ENCODE data around the gene MPZL3. TPM values are rescaled to one million over a fixed set of nuclear protein-coding genes. Genes with fewer than 3 reads are reported as not detected.
A peak's percentile ranks its signal among the peaks of the same experiment; 100 is the strongest.

MPZL3 gene, protein sequence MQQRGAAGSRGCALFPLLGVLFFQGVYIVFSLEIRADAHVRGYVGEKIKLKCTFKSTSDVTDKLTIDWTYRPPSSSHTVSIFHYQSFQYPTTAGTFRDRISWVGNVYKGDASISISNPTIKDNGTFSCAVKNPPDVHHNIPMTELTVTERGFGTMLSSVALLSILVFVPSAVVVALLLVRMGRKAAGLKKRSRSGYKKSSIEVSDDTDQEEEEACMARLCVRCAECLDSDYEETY
- 10 to 100 TPM; 20.4 to 28.4 TPM for total RNA-seq

DNA sequence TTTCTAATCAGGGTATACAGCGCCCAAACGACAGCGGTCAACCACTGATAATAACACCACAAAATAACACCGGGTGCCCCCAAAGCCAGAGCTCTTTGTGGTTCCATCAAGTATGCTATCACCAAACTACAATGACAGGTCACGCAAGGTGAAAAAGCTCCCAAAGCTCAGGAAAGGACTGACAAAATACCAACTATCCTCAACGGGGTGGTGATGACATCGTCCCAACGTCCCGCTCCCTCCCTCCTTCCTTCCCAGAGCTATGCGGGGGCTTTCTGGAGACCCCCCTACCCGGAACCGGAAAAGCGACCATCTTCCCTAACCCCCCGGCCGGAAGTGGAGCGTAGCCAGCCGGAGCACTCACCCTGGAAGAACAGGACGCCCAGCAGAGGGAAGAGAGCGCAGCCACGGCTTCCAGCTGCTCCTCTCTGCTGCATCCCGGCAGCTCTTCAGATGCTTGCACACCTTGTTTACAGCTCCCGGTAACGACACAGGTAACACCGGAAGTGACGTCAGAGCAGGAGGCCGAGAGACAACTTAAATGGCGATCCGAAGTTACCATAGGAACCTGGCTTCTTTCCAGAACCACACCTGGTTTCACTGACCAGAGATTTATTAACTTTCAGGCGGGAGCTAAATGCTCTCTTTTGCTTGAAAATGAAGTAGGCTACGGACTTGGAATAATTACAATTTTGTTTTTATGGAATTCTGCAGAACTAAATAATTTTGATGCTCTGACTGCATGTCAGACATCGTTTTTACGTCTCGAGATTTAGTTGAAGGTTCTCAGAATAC is at the start of gene MPZL3:
TSS of gene MPZL3 (minus strand) at position 508 of the 795 bp plus-strand sequence. CDS start at position 437, 71 bp downstream.
- DNase-seq (peak; percentile 90), ATAC-seq (peak; percentile 65)
- H3K4me1 Mint-ChIP-seq: peaks cover 41% of the 10 kb centered on the region
- peak within 1 kb of the TSS; percentile 99 for H3K27ac Mint-ChIP-seq
- CTCF ChIA-PET: interaction anchor here (0.7 to 2.6 kb wide), 17 partner anchors 9 to 93 kb away, joined by 3 to 25 read pairs (median 4); partner anchors contain the start of genes CD3G and JAML
- H3K36me3 Mint-ChIP-seq: peaks cover 11% of the 10 kb centered on the region
- peak within 1 kb of the TSS; percentile 90 for H3K4me3 Mint-ChIP-seq
- H3K27me3 Mint-ChIP-seq: no peaks in the 10 kb centered on the region
- no peaks in the 10 kb centered on the region for H3K9me3 Mint-ChIP-seq (ENCODE audit: low read depth)

DNA sequence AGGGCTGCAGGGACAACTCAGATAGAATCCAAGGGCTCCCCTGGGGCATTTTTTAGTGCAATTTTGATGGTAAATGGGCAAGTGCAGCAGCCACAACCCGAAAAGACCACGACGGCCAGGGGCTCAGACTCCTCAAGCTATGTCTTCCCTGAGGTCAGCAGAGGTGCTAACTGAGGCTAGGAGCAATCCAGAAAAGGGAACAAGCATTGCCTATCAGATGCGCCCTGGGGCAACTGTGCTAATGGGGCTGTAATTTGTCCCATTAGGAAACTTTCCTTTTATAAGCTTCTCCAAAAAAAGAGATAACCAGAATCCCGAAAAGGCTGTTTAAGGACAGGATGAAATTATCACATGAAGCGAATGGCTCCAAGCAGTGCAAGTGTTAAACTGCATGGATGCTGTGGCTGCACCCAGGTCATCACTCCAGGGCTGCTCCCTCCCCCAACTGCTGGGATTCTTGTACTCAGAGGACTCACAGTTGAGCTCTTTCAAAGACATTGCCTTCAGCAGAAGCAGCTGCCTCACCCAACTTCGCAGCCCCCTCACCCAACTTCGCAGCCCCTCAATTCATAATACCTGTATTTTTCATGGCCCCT is 49.5 kb upstream of the MPZL3 start:
- Mint-ChIP-seq H3K9me3 (ENCODE audit: low read depth) (no peaks in the 10 kb centered on the region), H3K27ac (no peak overlapping the region), H3K4me1 (peaks cover 23% of the 10 kb centered on the region), H3K27me3 (no peaks in the 10 kb centered on the region), H3K36me3 (peaks cover 14% of the 10 kb centered on the region), H3K4me3 (no peak overlapping the region)
- no peak for DNase-seq
- ATAC-seq: no peak
- CTCF ChIA-PET: interaction anchor here (0.5 to 1.6 kb wide), 7 partner anchors 9 to 104 kb away, joined by 3 to 8 read pairs (median 3); partner anchors contain the start of gene UBE4A

- no peaks in the 10 kb centered on the region for H3K27me3 Mint-ChIP-seq
- CTCF ChIA-PET: interaction anchor here (0.6 to 3.2 kb wide), 48 partner anchors 9 to 349 kb away, joined by 3 to 36 read pairs (median 4); partner anchors contain the start of genes ATP5MG, CD3E, JAML and MPZL2
- no peak overlapping the region for H3K4me3 Mint-ChIP-seq
- no peaks in the 10 kb centered on the region for H3K36me3 Mint-ChIP-seq
- H3K27ac Mint-ChIP-seq: no peak overlapping the region
- peaks cover 18% of the 10 kb centered on the region for H3K4me1 Mint-ChIP-seq
- peak; percentile 83 for ATAC-seq
- H3K9me3 Mint-ChIP-seq (ENCODE audit: low read depth): no peaks in the 10 kb centered on the region
- peak; percentile 58 for DNase-seq
Observed at GRCh38 chr11:118295815-118296454, 43.8 kb upstream of the MPZL3 start.

GRCh38 chr11:118295199-118295598 is 43.0 kb upstream of the MPZL3 start:
- H3K4me3 Mint-ChIP-seq: no peak overlapping the region
- H3K27ac Mint-ChIP-seq: no peak overlapping the region
- ATAC-seq: no peak
- no peaks in the 10 kb centered on the region for H3K36me3 Mint-ChIP-seq
- H3K9me3 Mint-ChIP-seq (ENCODE audit: low read depth): no peaks in the 10 kb centered on the region
- peaks cover 21% of the 10 kb centered on the region for H3K4me1 Mint-ChIP-seq
- no peak for DNase-seq
- CTCF ChIA-PET: interaction anchor here (0.6 to 3.2 kb wide), 48 partner anchors 10 to 348 kb away, joined by 3 to 36 read pairs (median 4); partner anchors contain the start of genes ATP5MG, CD3E, JAML and MPZL2
- no peaks in the 10 kb centered on the region for H3K27me3 Mint-ChIP-seq

DNA sequence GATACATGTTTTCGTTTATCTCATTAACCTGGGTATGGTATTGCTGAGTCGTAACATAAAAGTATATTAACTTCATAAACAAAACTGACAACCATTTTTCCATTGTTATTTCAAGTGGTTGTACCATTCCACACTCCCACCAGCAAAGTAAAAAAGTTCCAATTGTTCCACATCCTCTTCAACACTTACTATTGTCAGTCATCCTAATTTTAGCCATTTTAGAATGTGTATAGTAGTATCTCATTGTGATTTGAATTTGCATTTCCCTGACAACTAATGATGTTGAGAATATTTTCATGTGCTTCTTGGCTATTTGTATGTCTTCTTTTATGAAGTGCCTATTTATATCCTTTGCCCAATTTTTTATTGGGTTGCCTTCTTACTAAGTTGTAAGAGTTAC is 41.9 kb upstream of the MPZL3 start:
- Mint-ChIP-seq H3K4me1 (peaks cover 23% of the 10 kb centered on the region), H3K36me3 (peaks cover 2% of the 10 kb centered on the region), H3K9me3 (ENCODE audit: low read depth) (no peaks in the 10 kb centered on the region), H3K4me3 (no peak overlapping the region), H3K27ac (no peak overlapping the region), H3K27me3 (no peaks in the 10 kb centered on the region)
- no peak for DNase-seq
- CTCF ChIA-PET: interaction anchor here (2.1 to 3.2 kb wide), 5 partner anchors 10 to 95 kb away, joined by 8 to 36 read pairs (median 32); partner anchors contain the start of gene CD3E
- no peak for ATAC-seq

DNA sequence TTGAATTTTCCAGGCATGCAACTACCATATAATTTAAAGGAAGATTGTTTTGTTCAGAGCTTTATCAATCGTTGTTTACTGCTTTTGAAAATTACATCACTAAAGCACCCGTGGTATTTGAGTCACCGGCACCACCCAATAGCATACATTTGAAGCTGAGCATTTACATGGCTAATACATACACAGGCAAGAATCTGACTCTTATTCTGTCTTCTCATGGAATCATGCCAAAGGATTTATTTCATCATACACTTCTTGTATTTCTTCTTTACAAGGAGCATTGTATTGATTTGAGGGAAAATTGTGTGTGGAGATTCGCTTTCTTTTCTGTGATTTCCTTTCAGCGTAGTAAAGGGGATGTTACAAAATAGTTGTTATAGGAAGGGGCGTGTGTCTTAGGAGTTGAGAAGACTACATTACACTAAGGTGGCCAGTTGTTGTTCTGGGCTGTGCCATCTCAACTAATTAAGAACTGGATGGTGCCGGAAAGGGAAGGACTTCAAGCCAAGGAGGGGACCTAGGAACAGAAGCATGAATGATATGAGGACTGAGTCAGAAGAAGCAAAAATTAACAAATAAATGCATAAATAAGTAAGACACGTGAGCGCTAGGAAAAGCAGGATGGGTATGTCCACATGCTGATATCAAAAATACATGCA is 39.4 kb upstream of the MPZL3 start:
- no peak overlapping the region for H3K27ac Mint-ChIP-seq
- H3K9me3 Mint-ChIP-seq (ENCODE audit: low read depth): no peaks in the 10 kb centered on the region

DNA sequence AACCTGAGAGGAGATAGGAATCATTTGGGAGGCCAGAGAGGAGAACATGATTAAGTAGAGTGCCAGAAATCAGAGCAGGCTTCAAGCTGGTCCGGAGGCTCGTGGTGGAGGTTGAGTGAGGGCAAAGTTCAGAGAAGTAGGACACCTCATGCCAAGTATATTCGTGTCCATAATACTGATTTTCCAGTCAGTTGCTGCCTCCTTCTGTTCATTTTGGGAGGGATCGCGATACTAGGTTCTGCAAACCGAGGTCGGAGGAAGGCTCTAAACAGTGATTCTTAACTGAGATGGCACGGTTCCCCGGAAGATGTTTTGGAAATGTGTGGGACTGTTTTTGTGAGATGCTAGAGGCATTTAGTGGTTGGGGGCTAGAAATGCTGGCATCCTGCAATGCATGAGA is 38.8 kb upstream of the MPZL3 start:
- CTCF ChIA-PET: interaction anchor here (0.7 to 3.1 kb wide), 21 partner anchors 10 to 340 kb away, joined by 3 to 23 read pairs (median 4); partner anchors contain the start of gene JAML
- Mint-ChIP-seq H3K4me1 (peaks cover 20% of the 10 kb centered on the region), H3K4me3 (no peak overlapping the region), H3K9me3 (ENCODE audit: low read depth) (no peaks in the 10 kb centered on the region), H3K27me3 (no peaks in the 10 kb centered on the region), H3K27ac (no peak overlapping the region), H3K36me3 (peaks cover 2% of the 10 kb centered on the region)
- ATAC-seq (peak; percentile 72), DNase-seq (peak; percentile 66)

More for the DNA sequence above, 39.4 kb upstream of the MPZL3 start:
- CTCF ChIA-PET: interaction anchor here (0.7 to 3.1 kb wide), 21 partner anchors 8 to 341 kb away, joined by 3 to 23 read pairs (median 4); partner anchors contain the start of gene JAML
- H3K4me3 Mint-ChIP-seq: no peak overlapping the region
- no peaks in the 10 kb centered on the region for H3K27me3 Mint-ChIP-seq
- peaks cover 23% of the 10 kb centered on the region for H3K4me1 Mint-ChIP-seq
- DNase-seq: no peak
- peaks cover 2% of the 10 kb centered on the region for H3K36me3 Mint-ChIP-seq
- ATAC-seq: no peak

DNA sequence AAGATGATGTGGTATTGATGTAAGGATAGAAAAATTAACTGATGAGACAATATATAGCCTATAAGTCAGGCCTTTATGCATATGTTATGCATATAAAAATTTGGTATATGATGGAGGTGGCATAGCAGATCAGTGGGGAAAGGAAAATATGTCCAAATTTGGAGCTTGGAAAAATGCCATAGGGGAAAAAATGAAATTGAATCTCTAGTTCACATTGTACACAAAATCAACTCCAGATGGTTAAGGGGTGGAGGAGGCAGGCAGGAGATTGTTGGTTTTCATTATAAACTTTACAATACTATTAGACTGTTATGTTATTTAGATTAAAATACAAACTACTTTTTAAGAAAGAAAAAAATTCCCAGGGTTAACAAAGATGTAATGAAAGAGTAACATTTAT is 37.2 kb upstream of the MPZL3 start:
- ATAC-seq: no peak
- H3K27ac Mint-ChIP-seq: no peak overlapping the region
- no peak overlapping the region for H3K4me3 Mint-ChIP-seq
- no peaks in the 10 kb centered on the region for H3K9me3 Mint-ChIP-seq (ENCODE audit: low read depth)
- CTCF ChIA-PET: interaction anchor here (0.9 to 3.4 kb wide), 5 partner anchors 12 to 144 kb away, joined by 3 to 27 read pairs (median 4); partner anchors contain the start of gene CD3E
- DNase-seq: no peak
- H3K4me1 Mint-ChIP-seq: peaks cover 13% of the 10 kb centered on the region
- H3K36me3 Mint-ChIP-seq: peaks cover 2% of the 10 kb centered on the region
- no peaks in the 10 kb centered on the region for H3K27me3 Mint-ChIP-seq

- DNase-seq (no peak), ATAC-seq (no peak)
- no peaks in the 10 kb centered on the region for H3K27me3 Mint-ChIP-seq
- peaks cover 25% of the 10 kb centered on the region for H3K4me1 Mint-ChIP-seq
- H3K9me3 Mint-ChIP-seq (ENCODE audit: low read depth): no peaks in the 10 kb centered on the region
- no peak overlapping the region for H3K4me3 Mint-ChIP-seq
- H3K27ac Mint-ChIP-seq: no peak overlapping the region
- CTCF ChIA-PET: interaction anchor here (0.9 to 6.8 kb wide), 4 partner anchors 8 to 115 kb away, joined by 3 to 36 read pairs (median 15); no protein-coding TSS in a partner anchor
- H3K36me3 Mint-ChIP-seq: peaks cover 4% of the 10 kb centered on the region
Observed at GRCh38 chr11:118287006-118287405, 34.8 kb upstream of the MPZL3 start.

GRCh38 chr11:118286545-118286944 is 34.4 kb upstream of the MPZL3 start:
- no peaks in the 10 kb centered on the region for H3K9me3 Mint-ChIP-seq (ENCODE audit: low read depth)
- H3K4me1 Mint-ChIP-seq: peaks cover 25% of the 10 kb centered on the region
- H3K4me3 Mint-ChIP-seq: no peak overlapping the region
- no peak for ATAC-seq
- no peak overlapping the region for H3K27ac Mint-ChIP-seq
- H3K36me3 Mint-ChIP-seq: peaks cover 4% of the 10 kb centered on the region
- H3K27me3 Mint-ChIP-seq: no peaks in the 10 kb centered on the region
- CTCF ChIA-PET: interaction anchor here (6.8 kb wide), 1 partner anchor 9 kb away, joined by 36 read pairs; no protein-coding TSS in a partner anchor
- no peak for DNase-seq

DNA sequence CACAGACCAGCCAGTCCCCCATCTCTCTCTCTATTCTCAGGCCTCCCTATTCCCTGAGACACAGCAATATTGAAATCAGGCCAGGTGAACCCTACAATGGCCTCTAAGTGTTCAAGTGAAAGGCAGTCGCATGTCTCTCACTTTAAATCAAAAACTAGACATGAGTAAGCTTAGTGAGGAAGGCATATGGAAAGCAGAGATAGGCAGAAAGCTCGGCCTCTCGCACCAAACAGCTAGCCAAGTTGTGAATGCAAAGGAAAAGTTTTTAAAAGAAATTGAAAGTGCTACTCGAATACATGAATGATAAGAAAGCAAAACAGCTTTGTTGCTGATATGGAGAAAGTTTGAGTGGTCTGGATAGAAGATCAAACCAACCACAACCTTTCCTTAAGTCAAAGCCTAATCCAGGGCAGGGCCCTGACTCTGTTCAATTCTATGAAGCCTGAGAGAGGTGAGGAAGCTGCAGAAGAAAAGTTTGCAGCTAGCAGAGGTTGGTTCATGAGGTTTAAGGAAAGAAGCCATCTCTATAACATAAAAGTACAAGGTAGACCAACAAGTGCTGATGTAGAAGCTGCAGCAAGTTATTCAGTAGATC is 31.7 kb upstream of the MPZL3 start:
- Mint-ChIP-seq H3K4me3 (no peak overlapping the region), H3K4me1 (peaks cover 23% of the 10 kb centered on the region), H3K27ac (peak overlapping the region; percentile 30), H3K27me3 (no peaks in the 10 kb centered on the region), H3K36me3 (peaks cover 3% of the 10 kb centered on the region), H3K9me3 (ENCODE audit: low read depth) (no peaks in the 10 kb centered on the region)
- DNase-seq (no peak), ATAC-seq (peak; percentile 23)
- CTCF ChIA-PET: interaction anchor here (0.8 to 6.8 kb wide), 8 partner anchors 8 to 139 kb away, joined by 3 to 36 read pairs (median 3); partner anchors contain the start of genes MPZL2 and MPZL3
